ENCODE results near the gene PRRC2B.
A peak's percentile ranks its signal among the peaks of the same experiment; 100 is the strongest.
"Not testable (repeated sequence)": the region's sequence is repeated elsewhere in the genome, so short reads cannot be mapped to it uniquely, and the experiment has no call there.

The PRRC2B gene

DNA sequence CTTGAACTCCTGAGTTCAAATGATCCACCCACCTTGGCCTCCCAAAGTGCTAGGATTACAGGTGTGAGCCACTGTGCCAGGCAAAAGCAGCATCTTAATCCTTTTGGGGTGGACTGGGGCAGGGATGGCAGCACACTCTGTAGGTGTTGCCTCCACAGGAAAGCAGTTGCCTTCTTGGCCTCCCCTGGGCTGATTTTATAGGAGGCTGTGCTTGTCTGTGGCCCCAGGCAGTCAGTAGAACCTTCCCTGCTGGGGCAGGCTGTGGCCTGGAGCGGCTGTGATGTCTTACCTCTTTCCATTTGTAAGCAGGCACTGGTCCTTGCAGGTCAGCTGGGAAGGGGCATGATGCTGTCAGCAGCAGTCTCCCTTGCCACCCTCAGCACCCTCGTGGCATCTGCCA lies 49.8 kb downstream of the PRRC2B start:
- Mint-ChIP-seq H3K27me3 (no peaks in the 10 kb centered on the region), H3K36me3 (ENCODE audit: low read depth) (peaks cover 98% of the 10 kb centered on the region), H3K4me3 (no peak overlapping the region), H3K9me3 (no peaks in the 10 kb centered on the region), H3K27ac (no peak overlapping the region), H3K4me1 (ENCODE audit: low read depth) (peaks cover 40% of the 10 kb centered on the region)
- intact Hi-C loops (cut with micrococcal nuclease), result loop anchor here (10.0 kb wide), 1 partner anchor 49 kb away; the partner anchor contains the start of gene PRRC2B

DNA sequence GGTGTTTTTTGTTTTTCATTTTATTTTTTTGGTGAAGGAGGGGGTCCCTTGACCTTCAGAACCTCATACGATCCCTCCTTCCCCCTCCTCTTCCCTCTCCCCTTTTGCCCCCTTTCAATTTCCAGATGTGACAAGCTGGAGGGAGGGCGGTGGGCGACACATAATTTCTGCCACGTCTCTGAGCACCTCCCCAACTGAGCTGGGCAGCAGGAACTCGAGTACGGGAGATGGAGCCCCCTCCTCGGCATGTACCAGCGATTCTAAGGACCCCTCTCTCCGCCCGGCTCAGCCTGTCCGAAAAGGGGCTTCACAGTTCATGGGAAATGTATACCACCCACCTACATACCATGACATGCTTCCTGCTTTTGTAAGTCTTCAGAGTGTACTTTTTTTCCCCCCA lies 52.4 kb downstream of the PRRC2B start:
- peaks cover 31% of the 10 kb centered on the region for H3K4me1 Mint-ChIP-seq (ENCODE audit: low read depth)
- no peaks in the 10 kb centered on the region for H3K27me3 Mint-ChIP-seq
- intact Hi-C loops (cut with micrococcal nuclease), result loop anchor here (10.0 kb wide), 1 partner anchor 51 kb away; the partner anchor contains the start of gene PRRC2B
- H3K27ac Mint-ChIP-seq, result peak overlapping the region; percentile 49
- peaks cover 98% of the 10 kb centered on the region for H3K36me3 Mint-ChIP-seq (ENCODE audit: low read depth)
- H3K9me3 Mint-ChIP-seq, result no peaks in the 10 kb centered on the region
- no peak overlapping the region for H3K4me3 Mint-ChIP-seq

DNA sequence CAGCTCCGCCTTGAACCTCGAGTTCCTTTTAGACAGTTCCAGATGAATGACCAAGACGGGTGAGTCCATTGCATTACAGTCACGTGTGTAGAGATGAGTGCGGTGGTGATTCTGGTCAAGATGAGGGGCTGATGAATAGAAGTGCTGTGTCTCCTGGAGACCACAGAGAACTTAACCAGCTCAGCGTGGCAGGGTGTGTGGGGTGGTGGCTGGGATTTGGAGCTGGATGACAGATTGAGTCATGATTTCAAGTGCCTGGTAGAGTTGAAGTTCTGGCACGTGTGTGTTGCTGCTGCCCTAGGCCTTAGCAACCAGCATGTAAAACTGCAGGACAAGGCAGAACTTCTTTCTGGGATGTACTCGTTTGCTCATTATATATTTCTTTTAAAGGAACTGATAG lies 53.3 kb downstream of the PRRC2B start:
- Mint-ChIP-seq H3K4me1 (ENCODE audit: low read depth) (peaks cover 22% of the 10 kb centered on the region), H3K36me3 (ENCODE audit: low read depth) (peaks cover 100% of the 10 kb centered on the region), H3K27ac (peak overlapping the region; percentile 49), H3K4me3 (no peak overlapping the region), H3K27me3 (no peaks in the 10 kb centered on the region), H3K9me3 (no peaks in the 10 kb centered on the region)
- intact Hi-C loops (cut with micrococcal nuclease), result loop anchor here (10.0 kb wide), 1 partner anchor 52 kb away; the partner anchor contains the start of gene PRRC2B

DNA sequence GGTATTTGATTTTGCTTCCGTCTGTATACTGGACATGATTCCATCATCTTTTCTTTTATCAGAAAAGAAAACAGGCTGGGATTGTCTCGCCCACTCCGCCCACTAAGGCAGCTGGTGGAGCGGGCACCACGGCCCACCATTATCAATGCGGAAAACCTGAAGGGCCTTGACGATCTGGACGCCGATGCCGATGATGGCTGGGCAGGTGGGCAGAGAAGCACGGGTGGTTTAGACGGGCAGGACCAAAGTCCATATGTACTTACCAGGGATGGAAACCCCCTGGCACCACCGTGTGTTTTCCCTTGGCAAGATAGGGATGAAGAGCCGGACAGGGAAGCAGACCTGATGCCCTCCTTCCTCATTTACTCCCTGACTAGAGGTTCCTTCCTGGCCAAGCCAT lies 53.7 kb downstream of the PRRC2B start:
- peak overlapping the region; percentile 49 for H3K27ac Mint-ChIP-seq
- H3K4me1 Mint-ChIP-seq (ENCODE audit: low read depth), result peaks cover 18% of the 10 kb centered on the region
- no peak overlapping the region for H3K4me3 Mint-ChIP-seq
- H3K36me3 Mint-ChIP-seq (ENCODE audit: low read depth), result peaks cover 100% of the 10 kb centered on the region
- no peaks in the 10 kb centered on the region for H3K27me3 Mint-ChIP-seq
- H3K9me3 Mint-ChIP-seq, result no peaks in the 10 kb centered on the region
- intact Hi-C loops (cut with micrococcal nuclease), result loop anchor here (10.0 kb wide), 1 partner anchor 53 kb away; the partner anchor contains the start of gene PRRC2B

DNA sequence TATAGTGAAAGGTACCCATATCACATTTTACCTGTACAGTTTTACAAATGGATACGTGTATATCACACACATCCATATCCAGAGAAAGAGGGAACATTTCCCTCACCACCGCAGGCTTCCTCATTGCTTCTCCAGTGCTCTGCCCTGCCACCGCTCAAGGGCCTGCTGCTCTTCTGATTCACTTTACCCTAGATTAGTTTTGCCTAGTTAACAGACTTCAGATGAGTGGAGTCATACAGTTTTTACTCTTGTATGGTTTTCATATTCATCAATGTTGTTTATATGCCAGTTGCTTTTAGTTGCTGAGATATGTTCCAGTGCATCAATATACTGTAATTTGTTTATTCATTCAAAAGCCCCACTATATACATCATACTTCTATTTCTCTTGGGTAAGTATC lies 54.9 kb downstream of the PRRC2B start:
- Mint-ChIP-seq H3K4me3 (no peak overlapping the region), H3K36me3 (ENCODE audit: low read depth) (peaks cover 93% of the 10 kb centered on the region), H3K27me3 (no peaks in the 10 kb centered on the region), H3K4me1 (ENCODE audit: low read depth) (peaks cover 17% of the 10 kb centered on the region), H3K27ac (no peak overlapping the region), H3K9me3 (no peaks in the 10 kb centered on the region)
- intact Hi-C loops (cut with micrococcal nuclease), result loop anchor here (10.0 kb wide), 1 partner anchor 54 kb away; the partner anchor contains the start of gene PRRC2B

DNA sequence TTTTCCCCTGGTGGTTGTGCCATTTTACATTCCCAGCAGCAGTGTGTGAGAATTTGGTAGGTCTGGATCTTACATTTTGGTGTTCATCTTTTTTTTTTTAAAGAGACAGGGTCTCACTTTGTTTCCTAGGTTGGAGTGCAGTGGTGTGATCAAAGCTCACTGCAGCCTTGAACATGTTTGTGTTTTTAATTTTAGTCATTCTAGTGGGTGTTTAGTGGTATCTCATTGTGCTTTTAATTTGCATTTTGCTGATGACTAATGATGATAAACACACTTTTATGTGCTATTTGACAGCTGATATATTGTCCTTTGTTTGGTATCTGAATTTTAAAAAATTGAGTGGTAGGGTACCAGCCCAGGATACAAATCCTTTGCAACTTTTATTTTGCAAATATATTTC lies 55.4 kb downstream of the PRRC2B start:
- Mint-ChIP-seq H3K4me1 (ENCODE audit: low read depth) (peaks cover 17% of the 10 kb centered on the region), H3K9me3 (no peaks in the 10 kb centered on the region), H3K36me3 (ENCODE audit: low read depth) (peaks cover 93% of the 10 kb centered on the region), H3K27ac (no peak overlapping the region), H3K27me3 (no peaks in the 10 kb centered on the region), H3K4me3 (no peak overlapping the region)
- intact Hi-C loops (cut with micrococcal nuclease), result loop anchor here (10.0 kb wide), 1 partner anchor 54 kb away; the partner anchor contains the start of gene PRRC2B

DNA sequence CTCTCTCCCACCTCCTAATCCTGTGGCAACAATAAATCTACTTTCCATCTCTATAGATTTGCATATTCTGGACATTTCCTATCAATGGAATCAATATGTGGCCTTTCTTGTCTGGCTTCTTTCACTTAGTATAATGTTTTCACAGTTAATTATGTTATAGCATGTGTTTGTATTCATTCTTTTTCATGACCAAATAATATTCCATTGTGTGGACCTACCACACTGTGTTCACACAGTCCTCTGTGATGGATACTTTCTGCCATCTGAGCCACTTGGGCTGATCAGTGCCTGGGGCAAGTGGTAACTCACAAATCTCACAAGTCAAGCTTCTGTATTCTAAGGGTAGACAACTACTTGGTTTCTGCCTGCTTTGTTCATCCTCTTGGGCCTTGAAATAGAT lies 60.1 kb downstream of the PRRC2B start:
- Mint-ChIP-seq H3K27me3 (no peaks in the 10 kb centered on the region), H3K9me3 (no peaks in the 10 kb centered on the region), H3K27ac (no peak overlapping the region), H3K4me1 (ENCODE audit: low read depth) (no peaks in the 10 kb centered on the region), H3K36me3 (ENCODE audit: low read depth) (peaks cover 93% of the 10 kb centered on the region), H3K4me3 (no peak overlapping the region)
- intact Hi-C loops (cut with micrococcal nuclease), result no loop called here

DNA sequence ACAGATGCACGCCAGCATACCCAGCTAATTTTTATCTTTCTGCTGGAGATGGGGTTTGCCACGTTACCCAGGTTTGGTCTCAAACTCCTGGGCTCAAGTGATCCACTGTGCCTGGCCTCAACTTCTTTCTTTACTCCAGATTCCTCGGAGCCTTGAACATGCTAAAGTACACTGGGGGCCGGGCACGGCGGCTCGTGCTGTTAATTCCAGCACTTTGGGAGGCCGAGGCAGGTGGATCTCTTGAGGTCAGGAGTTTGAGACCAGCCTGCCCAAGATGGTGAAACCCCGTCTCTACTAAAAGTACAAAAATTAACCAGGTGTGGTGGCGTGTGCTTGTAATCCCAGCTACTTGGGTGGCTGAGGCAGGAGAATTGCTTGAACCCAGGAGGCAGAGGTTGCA lies 61.8 kb downstream of the PRRC2B start:
- H3K9me3 Mint-ChIP-seq; H3K27me3 Mint-ChIP-seq; intact Hi-C loops (cut with micrococcal nuclease); H3K4me1 Mint-ChIP-seq (ENCODE audit: low read depth); H3K4me3 Mint-ChIP-seq; H3K27ac Mint-ChIP-seq: not testable (repeated sequence)
- peaks cover 93% of the 10 kb centered on the region for H3K36me3 Mint-ChIP-seq (ENCODE audit: low read depth)

DNA sequence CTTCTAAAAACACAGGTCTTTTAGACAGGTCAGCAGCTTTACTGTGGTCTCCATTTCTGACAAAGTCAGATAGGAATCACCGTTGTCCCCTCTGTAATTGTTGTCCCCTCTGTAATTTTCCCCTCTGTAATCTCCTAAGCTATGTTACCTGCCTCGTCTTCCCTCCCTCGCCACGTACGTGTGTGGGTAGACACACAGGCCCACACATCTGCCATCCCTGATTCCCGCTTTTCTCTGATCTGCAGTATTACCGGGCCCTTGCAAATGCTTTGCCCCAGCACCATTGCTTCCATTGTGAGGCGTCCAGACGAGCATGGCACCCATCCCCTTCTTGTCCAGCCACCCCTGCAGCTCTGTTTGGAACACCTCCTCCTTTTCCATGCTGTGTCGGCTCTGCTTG lies 63.9 kb downstream of the PRRC2B start:
- Mint-ChIP-seq H3K9me3 (no peaks in the 10 kb centered on the region), H3K27ac (no peak overlapping the region), H3K4me3 (no peak overlapping the region), H3K4me1 (ENCODE audit: low read depth) (no peaks in the 10 kb centered on the region), H3K36me3 (ENCODE audit: low read depth) (peaks cover 89% of the 10 kb centered on the region), H3K27me3 (no peaks in the 10 kb centered on the region)
- intact Hi-C loops (cut with micrococcal nuclease), result no loop called here

DNA sequence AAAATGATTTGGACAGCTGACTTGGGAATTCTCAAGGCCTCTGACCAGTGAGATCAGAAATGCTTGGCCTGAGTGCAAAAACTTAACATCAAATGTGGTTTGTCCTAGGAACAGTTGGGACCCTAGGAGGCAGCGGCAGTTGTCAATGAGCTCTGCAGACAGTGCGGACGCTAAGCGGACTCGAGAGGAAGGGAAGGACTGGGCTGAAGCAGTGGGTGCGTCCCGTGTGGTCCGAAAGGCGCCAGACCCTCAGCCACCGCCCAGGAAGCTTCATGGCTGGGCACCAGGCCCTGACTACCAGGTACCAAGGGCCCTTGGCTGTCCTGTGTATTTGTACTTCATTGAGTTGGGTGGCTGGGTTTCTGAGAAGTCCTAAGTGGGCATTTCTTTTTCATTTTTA lies 65.2 kb downstream of the PRRC2B start:
- Mint-ChIP-seq H3K4me3 (no peak overlapping the region), H3K4me1 (ENCODE audit: low read depth) (peaks cover 4% of the 10 kb centered on the region), H3K27me3 (no peaks in the 10 kb centered on the region), H3K36me3 (ENCODE audit: low read depth) (peaks cover 92% of the 10 kb centered on the region), H3K27ac (peak overlapping the region; percentile 31), H3K9me3 (no peaks in the 10 kb centered on the region)
- intact Hi-C loops (cut with micrococcal nuclease), result no loop called here

DNA sequence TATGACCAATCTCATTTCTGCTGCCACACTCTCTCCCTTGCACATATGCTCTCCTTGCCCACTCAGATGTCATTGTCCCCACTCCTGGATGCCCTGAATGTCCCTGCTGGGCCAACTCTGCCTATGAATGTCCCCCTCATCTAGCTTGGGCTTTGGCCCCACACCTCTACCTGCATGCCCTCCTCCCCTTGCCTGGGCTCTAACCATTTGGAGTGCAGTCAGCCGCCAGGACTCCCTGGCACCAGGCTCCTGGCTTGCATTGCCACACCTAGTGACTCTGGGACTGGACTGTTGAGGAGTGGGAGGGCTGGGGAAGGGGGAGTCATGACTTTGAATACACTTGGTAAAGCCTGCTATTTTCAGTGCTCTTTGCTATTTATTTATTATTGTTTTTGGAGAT lies 67.3 kb downstream of the PRRC2B start:
- intact Hi-C loops (cut with micrococcal nuclease), result no loop called here
- H3K36me3 Mint-ChIP-seq (ENCODE audit: low read depth), result peaks cover 90% of the 10 kb centered on the region
- no peak overlapping the region for H3K4me3 Mint-ChIP-seq
- H3K27me3 Mint-ChIP-seq, result no peaks in the 10 kb centered on the region
- peaks cover 10% of the 10 kb centered on the region for H3K4me1 Mint-ChIP-seq (ENCODE audit: low read depth)
- no peaks in the 10 kb centered on the region for H3K9me3 Mint-ChIP-seq
- no peak overlapping the region for H3K27ac Mint-ChIP-seq

DNA sequence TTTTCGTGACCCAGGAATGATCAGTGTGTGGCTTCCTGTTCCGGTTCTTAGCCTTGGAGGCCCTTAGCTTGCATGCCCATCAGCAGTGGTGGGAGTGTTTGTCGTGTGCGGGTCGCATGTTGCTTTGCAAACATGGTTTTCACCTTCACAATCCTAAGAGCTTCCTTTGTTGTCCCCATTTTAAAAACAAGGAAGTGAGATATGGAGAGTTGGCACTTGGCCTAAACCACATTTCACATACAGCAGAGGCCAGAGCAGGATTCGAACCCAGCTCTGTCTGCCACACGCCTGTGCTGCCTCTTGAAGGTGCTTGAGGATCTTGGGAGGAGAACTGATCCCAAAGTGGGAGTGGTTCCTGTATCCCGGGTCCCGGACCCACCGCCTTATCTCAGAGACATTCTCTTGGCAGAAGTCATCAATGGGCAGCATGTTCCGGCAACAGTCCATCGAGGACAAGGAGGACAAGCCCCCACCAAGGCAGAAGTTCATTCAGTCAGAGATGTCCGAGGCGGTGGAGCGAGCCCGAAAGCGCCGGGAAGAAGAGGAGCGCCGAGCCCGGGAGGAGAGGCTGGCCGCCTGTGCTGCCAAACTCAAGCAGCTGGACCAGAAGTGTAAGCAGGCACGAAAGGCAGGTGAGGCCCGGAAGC lies 70.6 kb downstream of the PRRC2B start:
- Mint-ChIP-seq H3K4me3 (no peak overlapping the region), H3K27ac (no peak overlapping the region), H3K27me3 (no peaks in the 10 kb centered on the region), H3K36me3 (ENCODE audit: low read depth) (peaks cover 89% of the 10 kb centered on the region), H3K4me1 (ENCODE audit: low read depth) (peaks cover 10% of the 10 kb centered on the region), H3K9me3 (no peaks in the 10 kb centered on the region)
- intact Hi-C loops (cut with micrococcal nuclease), result no loop called here

DNA sequence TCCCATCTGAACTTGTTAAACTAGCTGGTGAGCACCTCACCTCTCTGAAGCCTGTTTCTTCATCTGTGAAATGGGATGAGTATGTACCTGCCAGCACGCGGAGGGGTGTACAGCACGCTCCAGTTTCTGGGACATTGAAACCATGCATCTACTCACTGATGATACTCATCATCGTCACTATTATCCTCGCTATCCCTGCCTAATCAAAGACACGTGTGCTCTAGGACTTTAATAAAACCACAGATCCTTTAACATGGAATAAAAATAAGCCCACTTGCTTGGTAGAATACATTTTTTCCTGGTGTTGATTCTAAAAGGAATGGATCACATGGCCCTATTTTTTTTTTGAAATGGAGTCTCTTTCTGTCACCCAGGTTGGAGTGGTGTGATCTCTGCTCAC lies 71.5 kb downstream of the PRRC2B start:
- H3K36me3 Mint-ChIP-seq (ENCODE audit: low read depth), result peaks cover 89% of the 10 kb centered on the region
- intact Hi-C loops (cut with micrococcal nuclease), result no loop called here
- no peaks in the 10 kb centered on the region for H3K27me3 Mint-ChIP-seq
- no peak overlapping the region for H3K4me3 Mint-ChIP-seq
- H3K4me1 Mint-ChIP-seq (ENCODE audit: low read depth), result peaks cover 10% of the 10 kb centered on the region
- H3K9me3 Mint-ChIP-seq, result no peaks in the 10 kb centered on the region
- H3K27ac Mint-ChIP-seq, result no peak overlapping the region

DNA sequence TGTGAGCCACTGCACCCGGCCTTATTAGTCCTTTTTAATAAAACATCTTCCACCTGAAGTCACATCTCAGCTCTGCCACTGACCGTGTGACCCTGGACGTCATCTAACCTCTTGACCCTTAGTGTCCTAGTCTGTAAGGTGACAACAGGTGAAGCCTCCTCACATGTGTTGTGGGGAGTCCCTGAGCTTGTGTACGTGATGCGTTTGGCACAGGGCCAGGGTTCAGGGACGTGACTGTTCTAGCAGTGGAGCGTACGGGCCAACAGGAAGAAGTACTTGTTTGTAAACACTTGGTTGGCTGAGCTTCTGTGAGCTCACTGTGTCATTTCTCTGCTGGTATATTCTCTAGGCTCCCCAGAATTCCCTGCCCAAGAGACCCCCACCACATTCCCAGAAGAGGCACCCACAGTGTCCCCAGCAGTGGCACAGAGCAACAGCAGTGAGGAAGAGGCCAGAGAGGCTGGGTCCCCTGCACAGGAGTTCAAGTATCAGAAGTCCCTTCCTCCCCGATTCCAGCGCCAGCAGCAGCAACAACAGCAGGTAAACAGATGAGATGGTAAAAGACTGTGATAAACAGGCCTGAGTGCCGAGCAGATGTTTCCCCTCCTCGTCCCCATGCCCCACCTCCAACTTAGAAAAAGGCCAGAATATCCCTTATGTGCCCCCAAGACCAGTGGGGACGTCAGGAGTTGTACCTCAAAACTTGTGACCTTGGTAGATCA lies 73.5 kb downstream of the PRRC2B start:
- Mint-ChIP-seq H3K4me3 (no peak overlapping the region), H3K9me3 (no peaks in the 10 kb centered on the region), H3K27ac (no peak overlapping the region), H3K36me3 (ENCODE audit: low read depth) (peaks cover 88% of the 10 kb centered on the region), H3K4me1 (ENCODE audit: low read depth) (peaks cover 10% of the 10 kb centered on the region), H3K27me3 (no peaks in the 10 kb centered on the region)
- intact Hi-C loops (cut with micrococcal nuclease), result no loop called here

Data from dendritic cell treated with granulocyte-macrophage colony-stimulating factor and Interleukin-4, amounts not matched to agents 40 ng/mL and 50 ng/mL, for 4 days (primary cell).